OCI-LY7 (cell line): Measurements from ENCODE around the gene POU4F3.

Experiments
- EZH2phosphoT487 ChIP-seq: fragments of 200-600 bp; sonication (generic); IDR thresholded peaks from 2 replicates; pipeline ENCODE4 v1.6.1; 2018; ENCODE audit warnings: low read depth, borderline replicate concordance, mild to moderate bottlenecking, mixed run types, antibody characterized with exemption, low read length, moderate library complexity, mixed read lengths
- TF ChIP-seq, protein P1 (sequence below): fragments of 200-600 bp; sonication (generic); conservative IDR thresholded peaks from 2 replicates; pipeline ENCODE4 v1.5.1; 2014; ENCODE audit warnings: mild to moderate bottlenecking, antibody characterized with exemption, low read length, moderate library complexity, mixed read lengths

GRCh38 chr5:146327257-146327870, 11.3 kb upstream of the POU4F3 start:
- TF ChIP-seq, protein P1, sequence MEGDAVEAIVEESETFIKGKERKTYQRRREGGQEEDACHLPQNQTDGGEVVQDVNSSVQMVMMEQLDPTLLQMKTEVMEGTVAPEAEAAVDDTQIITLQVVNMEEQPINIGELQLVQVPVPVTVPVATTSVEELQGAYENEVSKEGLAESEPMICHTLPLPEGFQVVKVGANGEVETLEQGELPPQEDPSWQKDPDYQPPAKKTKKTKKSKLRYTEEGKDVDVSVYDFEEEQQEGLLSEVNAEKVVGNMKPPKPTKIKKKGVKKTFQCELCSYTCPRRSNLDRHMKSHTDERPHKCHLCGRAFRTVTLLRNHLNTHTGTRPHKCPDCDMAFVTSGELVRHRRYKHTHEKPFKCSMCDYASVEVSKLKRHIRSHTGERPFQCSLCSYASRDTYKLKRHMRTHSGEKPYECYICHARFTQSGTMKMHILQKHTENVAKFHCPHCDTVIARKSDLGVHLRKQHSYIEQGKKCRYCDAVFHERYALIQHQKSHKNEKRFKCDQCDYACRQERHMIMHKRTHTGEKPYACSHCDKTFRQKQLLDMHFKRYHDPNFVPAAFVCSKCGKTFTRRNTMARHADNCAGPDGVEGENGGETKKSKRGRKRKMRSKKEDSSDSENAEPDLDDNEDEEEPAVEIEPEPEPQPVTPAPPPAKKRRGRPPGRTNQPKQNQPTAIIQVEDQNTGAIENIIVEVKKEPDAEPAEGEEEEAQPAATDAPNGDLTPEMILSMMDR, result no peak
- no peak for TF ChIP-seq EZH2phosphoT487
